ENCODE measurements around the gene ADD3. TPM values are rescaled to one million over a fixed set of nuclear protein-coding genes. Genes with fewer than 3 reads are reported as not detected.

Gene ADD3
- total RNA-seq, 1 experiment from 2014 or later: 59.9 TPM

GRCh38 chr10:109977382-109977806, 30.4 kb upstream of the ADD3 start:
- Histone ChIP-seq H3K14ac (ENCODE audit: insufficient read depth, low read length) (no peak overlapping the region), H2BK20ac (ENCODE audit: low read depth, low read length, poor library complexity, severe bottlenecking) (no peak overlapping the region), H3T11ph (ENCODE audit: low read length) (no peak overlapping the region), H3K4ac (ENCODE audit: low read depth, low read length) (no peak overlapping the region), H3K4me2 (ENCODE audit: insufficient read depth, insufficient read length, low read length) (no peak overlapping the region), H4K91ac (ENCODE audit: insufficient read length, low read depth, low read length) (no peak overlapping the region), H2BK120ac (ENCODE audit: low read depth, low read length, poor library complexity, severe bottlenecking) (no peak overlapping the region), H3K79me1 (ENCODE audit: insufficient read depth, low read depth, low read length, poor library complexity, severe bottlenecking) (no peaks in the 10 kb centered on the region), H2AK5ac (ENCODE audit: insufficient read length, low read length) (no peak overlapping the region), H2BK5ac (ENCODE audit: insufficient read length, low read length) (no peak overlapping the region), H3K9me3 (ENCODE audit: control insufficient read depth, low read depth, low read length) (no peaks in the 10 kb centered on the region), H3K23ac (ENCODE audit: insufficient read length, low read depth, low read length) (no peak overlapping the region), H4K20me1 (ENCODE audit: control insufficient read depth, insufficient read depth, insufficient read length) (no peaks in the 10 kb centered on the region), H3K56ac (ENCODE audit: insufficient read length, low read depth, low read length) (no peak overlapping the region), H2AFZ (ENCODE audit: low read length) (no peak overlapping the region), H3K23me2 (ENCODE audit: insufficient read length, low read depth, low read length, poor library complexity, severe bottlenecking) (no peaks in the 10 kb centered on the region), H3K27ac (ENCODE audit: insufficient read length, low read depth, low read length) (no peak overlapping the region), H3K27me3 (ENCODE audit: insufficient read depth, low read length) (no peaks in the 10 kb centered on the region), H3K4me1 (ENCODE audit: insufficient read depth, low read length) (peaks cover 3% of the 10 kb centered on the region; the same call in 1 of the 2 replicates), H2BK12ac (ENCODE audit: insufficient read length, low read depth, low read length) (no peak overlapping the region), H4K8ac (replicated peaks; ENCODE audit: insufficient read length, low read depth, low read length) (no peak overlapping the region), H3K9ac (ENCODE audit: extremely low read depth, insufficient read length, low read length) (no peak overlapping the region), H2BK15ac (ENCODE audit: low read depth, low read length) (no peak overlapping the region), H4K5ac (ENCODE audit: insufficient read length, low read depth, low read length) (no peak overlapping the region), H3K18ac (ENCODE audit: insufficient read length, low read depth, low read length) (no peak overlapping the region), H3K79me2 (ENCODE audit: insufficient read depth, low read length) (no peaks in the 10 kb centered on the region; the same call in 1 of the 2 replicates)
- WGBS (ENCODE audit: extremely low coverage, insufficient read length, low lambda C conversion rate): no CpG with 5 or more reads among the region's 6 CpGs
- Mint-ChIP-seq H3K9me3 (no peaks in the 10 kb centered on the region), H3K27me3 (ENCODE audit: low read depth) (no peaks in the 10 kb centered on the region), H3K4me1 (peaks cover 21 to 41% of the 10 kb centered on the region in 2 experiments), H3K36me3 (ENCODE audit: insufficient read depth in 1 of 3, low read depth in 3 of 3) (no peaks in the 10 kb centered on the region), H3K4me3 (no peak overlapping the region), H3K27ac (no peak overlapping the region)
- TF ChIP-seq, protein P1, sequence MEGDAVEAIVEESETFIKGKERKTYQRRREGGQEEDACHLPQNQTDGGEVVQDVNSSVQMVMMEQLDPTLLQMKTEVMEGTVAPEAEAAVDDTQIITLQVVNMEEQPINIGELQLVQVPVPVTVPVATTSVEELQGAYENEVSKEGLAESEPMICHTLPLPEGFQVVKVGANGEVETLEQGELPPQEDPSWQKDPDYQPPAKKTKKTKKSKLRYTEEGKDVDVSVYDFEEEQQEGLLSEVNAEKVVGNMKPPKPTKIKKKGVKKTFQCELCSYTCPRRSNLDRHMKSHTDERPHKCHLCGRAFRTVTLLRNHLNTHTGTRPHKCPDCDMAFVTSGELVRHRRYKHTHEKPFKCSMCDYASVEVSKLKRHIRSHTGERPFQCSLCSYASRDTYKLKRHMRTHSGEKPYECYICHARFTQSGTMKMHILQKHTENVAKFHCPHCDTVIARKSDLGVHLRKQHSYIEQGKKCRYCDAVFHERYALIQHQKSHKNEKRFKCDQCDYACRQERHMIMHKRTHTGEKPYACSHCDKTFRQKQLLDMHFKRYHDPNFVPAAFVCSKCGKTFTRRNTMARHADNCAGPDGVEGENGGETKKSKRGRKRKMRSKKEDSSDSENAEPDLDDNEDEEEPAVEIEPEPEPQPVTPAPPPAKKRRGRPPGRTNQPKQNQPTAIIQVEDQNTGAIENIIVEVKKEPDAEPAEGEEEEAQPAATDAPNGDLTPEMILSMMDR (conservative IDR thresholded peaks at IDR 0.05): no peak
- DNase-seq: no peak

Measured in H9 (cell line).